SH-SY5Y (cell line): ENCODE results near the gene KRTAP5-5.

ENCODE experiments used
- GATA2 ChIP-seq: IDR thresholded peaks from 2 replicates; pipeline ENCODE4 v1.6.1; 2011; ENCODE audit warnings: mild to moderate bottlenecking, low read depth, low read length
- GATA3 ChIP-seq: IDR thresholded peaks from 2 replicates; pipeline ENCODE4 v1.6.1; 2011; ENCODE audit warnings: low read depth, mild to moderate bottlenecking, low read length, moderate library complexity

The KRTAP5-5 gene

GRCh38 chr11:1619449-1619848 lies 10.1 kb upstream of the KRTAP5-5 start:
- no peak for TF ChIP-seq GATA2
- no peak for TF ChIP-seq GATA3

- TF ChIP-seq GATA2 (no peak), GATA3 (no peak)
These were observed 7.5 kb upstream of the KRTAP5-5 start, which contains the start of gene KRTAP5-4 for GRCh38 chr11:1622086-1622485. Gene KRTAP5-4 (minus strand): TSS chr11:1622138. CDS start chr11:1622093, 45 bp downstream.

DNA sequence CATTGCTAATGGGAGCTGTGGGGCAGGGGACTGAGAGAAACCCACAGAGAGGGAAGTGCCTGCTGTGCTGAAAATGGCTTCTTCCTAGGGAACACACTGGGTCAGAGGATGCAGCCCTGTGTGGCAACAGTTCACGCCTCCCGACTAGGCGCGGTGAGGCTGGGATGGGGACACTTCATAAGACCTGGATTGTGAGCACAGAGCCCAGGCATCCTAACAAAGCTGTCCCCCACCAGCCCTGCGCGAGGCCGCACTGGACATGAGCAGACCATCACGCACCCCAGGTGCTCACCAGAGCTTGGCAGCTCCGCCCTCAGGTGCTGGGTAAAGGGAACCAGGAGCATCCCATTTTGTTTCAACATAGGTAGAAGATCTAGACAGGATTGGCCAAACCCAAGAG lies 5.9 kb upstream of the KRTAP5-5 start:
- TF ChIP-seq GATA3, result no peak
- TF ChIP-seq GATA2, result no peak

DNA sequence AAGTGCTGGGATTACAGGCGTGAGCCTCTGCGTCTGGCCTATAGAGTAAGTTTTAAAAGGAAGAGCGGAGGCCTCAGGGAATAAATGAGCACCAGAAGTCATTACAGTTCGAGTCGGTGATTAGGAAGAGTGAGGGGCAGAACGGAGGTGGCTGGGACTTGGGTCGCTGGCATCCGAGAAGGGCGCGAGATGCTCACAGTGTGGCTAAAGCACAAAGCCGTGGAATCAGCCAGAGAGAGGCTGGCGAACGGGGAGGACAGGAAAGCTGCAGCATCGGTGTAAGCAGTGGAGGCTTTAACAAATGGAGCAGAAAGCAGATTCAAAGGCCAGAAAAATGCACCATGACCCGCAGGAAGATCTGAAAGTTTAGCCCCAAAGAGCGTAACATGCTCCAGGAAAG lies 5.0 kb upstream of the KRTAP5-5 start:
- TF ChIP-seq GATA3 (no peak), GATA2 (no peak)

GRCh38 chr11:1625541-1625940 lies 4.0 kb upstream of the KRTAP5-5 start:
- no peak for TF ChIP-seq GATA3
- TF ChIP-seq GATA2, result no peak

DNA sequence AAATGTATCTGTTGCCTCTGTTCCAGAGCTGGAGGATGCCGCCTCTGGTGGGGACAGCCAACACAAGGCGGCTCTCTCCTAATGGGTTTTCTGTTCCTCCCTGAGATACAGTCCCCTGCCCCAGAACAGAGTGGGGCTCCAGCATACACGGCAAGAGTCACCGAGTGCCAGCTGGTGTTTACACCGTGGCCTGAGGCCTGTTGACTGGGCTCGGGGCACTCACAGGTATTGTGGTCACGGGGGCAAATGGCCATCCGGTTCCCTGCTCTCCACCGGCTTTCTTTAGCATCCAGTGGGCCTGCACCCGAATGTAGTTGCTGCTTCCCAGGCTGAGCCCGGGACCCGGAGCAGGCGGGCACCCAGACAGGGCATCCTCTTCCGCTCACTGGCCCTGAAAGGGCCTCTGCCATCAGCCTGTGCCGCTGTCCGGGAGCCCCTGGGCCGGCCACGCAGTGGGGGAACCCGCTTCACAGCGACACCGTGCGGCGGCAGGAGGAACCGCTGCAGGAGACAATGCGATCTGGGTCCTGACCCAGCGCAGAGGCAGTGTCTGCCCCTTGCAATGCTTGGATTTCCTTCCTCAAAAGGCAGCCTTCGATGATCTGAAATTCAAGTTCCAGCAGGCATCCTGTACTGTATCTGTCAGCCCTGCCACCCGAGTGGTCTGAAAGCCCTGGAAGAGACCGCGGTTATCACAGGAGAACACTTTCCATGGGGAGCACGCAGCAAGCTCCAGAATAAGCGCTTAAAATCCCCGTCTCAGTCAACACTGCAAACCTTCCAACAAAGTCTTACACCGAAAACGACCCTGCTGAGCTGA lies 859 bp upstream of the KRTAP5-5 start:
- no peak for TF ChIP-seq GATA2
- TF ChIP-seq GATA3, result no peak

DNA sequence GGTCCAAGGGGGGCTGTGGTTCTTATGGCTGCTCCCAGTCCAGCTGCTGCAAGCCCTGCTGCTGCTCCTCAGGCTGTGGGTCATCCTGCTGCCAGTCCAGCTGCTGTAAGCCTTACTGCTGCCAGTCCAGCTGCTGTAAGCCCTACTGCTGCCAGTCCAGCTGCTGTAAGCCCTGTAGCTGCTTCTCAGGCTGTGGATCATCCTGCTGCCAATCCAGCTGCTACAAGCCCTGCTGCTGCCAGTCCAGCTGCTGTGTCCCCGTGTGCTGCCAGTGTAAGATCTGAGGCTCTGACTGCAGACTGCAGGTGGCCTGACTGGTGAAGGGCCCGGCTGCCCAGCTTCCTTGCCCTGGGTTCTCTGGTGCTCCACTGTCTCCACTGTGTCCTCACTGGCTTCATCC lies 696 bp downstream of the KRTAP5-5 start:
- TF ChIP-seq GATA3 (no peak), GATA2 (no peak)

- TF ChIP-seq GATA2 (peak; percentile 57), GATA3 (no peak)
These were observed 1.5 kb downstream of the KRTAP5-5 start for GRCh38 chr11:1631066-1631568.

GRCh38 chr11:1632053-1632714 lies 2.6 kb downstream of the KRTAP5-5 start:
- no peak for TF ChIP-seq GATA3
- TF ChIP-seq GATA2, result no peak

DNA sequence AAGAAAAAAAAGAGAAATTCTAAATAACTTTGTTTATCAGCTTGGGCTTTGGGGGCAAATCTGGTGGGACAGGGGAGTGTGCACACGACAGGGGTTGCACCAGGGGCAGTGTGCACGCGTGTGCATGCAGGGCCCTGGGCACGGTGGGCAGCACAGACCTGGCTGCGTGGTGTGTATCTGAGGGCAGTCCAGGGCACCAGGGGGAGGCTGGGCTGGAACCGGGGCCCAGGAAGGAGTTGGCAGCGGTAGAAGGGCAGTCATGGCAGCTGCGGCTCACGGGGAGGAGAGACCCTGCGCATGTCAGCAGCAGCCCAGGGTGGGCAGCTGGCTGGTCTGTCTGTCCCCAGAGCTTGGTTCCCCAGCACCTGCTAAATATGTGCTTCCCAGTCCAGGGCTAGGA lies 4.3 kb downstream of the KRTAP5-5 start:
- TF ChIP-seq GATA2, result no peak
- no peak for TF ChIP-seq GATA3

DNA sequence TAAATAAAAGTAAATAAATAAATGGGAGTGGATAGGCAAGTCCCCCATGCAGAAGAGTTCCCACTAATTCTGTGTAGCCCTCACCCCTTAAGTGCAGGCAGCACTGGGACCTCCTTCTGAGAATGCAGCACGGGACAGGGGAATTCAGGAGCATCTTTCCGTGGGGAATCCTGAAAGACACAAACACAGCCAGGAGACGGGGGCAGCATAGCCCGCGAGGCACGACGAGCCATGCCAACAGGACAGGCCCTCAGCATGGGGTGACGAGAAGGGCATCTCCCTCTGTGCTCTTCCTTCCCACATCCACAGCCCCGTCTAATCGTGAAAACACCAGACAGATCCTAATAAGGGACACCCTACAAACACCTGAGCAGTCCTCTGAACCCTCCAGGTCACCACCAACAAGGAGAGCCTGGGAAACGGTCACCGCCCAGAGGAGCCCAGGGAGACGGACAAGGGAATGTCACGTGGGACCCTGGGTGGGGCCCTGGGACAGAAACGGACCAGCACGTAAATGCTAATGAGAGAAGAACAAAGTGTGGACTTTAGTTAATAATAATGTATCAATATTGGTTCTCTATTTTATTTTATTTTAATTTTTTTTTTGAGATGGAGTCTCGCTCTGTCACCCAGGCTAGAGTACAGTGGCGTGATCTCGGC lies 6.8 kb downstream of the KRTAP5-5 start:
- TF ChIP-seq GATA3 (no peak), GATA2 (no peak)

DNA sequence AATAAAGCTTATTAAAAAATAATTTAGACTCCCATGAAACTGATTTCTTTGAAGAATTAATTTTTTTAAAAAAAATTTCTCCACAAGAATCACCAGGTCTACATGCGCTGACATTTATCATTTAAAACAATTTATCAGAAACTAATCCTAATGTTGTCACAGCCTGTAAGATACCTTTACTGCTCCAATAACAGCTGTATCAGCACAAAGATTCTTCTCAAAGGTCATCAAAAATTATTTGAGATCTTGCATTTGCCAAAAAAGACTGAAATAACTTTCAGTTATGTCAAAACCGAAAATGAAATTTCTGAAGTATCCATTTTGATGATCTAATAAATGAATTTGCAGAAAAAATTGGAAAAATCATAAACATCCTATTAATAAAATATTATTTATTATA lies 8.1 kb downstream of the KRTAP5-5 start:
- TF ChIP-seq GATA3 (no peak), GATA2 (no peak)

- TF ChIP-seq GATA3 (no peak), GATA2 (no peak)
These were observed 8.8 kb downstream of the KRTAP5-5 start for GRCh38 chr11:1638344-1638743.

DNA sequence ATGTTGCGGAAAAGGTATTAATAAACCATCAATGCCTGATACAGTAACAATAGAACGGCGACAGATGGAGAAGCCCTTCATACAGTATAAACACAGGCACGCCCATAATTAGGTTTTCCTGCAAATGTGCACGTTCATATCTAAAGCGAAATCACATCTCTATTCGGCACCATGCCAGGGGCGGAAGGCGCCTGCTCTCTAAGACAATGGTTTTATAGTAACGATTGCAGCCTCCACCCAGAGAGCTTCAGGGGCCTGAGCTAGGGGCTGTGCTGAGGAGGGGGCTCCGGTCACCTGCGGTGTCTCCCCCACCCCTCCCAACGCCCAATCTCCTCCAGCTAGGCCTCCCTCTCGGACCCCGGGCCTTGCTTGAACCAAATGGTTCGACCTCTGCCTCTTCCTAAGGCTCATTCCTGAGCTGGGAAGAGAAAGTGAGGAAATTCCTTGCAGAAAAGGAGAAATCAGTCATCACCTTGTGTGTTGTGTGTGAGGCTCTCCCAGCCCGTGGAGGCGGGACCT lies 9.6 kb downstream of the KRTAP5-5 start:
- peak; percentile 96 for TF ChIP-seq GATA2
- TF ChIP-seq GATA3, result no peak

DNA sequence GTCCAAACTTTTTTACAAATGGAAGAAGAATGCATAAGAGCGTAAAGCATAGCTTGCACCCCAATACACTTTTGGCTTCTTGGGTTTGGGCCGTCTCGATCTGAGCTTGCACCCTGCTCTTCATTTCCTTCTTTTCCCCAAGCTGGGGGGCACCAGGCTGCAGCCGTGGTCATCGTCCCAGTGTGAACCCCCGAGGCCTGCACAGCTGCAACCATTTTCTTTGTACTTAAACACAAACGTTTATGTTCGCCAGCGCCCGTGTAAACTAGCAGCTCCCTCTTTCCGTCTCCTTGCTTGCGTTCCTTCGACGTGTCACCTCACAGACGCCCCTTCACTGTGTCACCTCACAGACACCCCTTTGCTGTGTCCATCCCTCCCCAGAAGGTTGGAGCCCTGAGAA lies 10.1 kb downstream of the KRTAP5-5 start:
- TF ChIP-seq GATA2 (no peak), GATA3 (no peak)
